ENCODE results near the gene FAM98A.

GRCh38 chr2:33550206-33550605, 48.9 kb downstream of the FAM98A start:
- no peak for TF ChIP-seq CTCF (IDR thresholded peaks at IDR 0.05)
- TF ChIP-seq POLR2A (IDR thresholded peaks at IDR 0.05), result no peak

Data from uterus (tissue), 2 donors.